H1 (cell line): ENCODE results near the gene CGNL1. TPM values are rescaled to one million over a fixed set of nuclear protein-coding genes. Genes with fewer than 3 reads are reported as not detected.
A peak's percentile ranks its signal among the peaks of the same experiment; 100 is the strongest.

Experiments used
- CTCF ChIA-PET: fragments of 300-600 bp; sonication (Branson Sonifier 250); formaldehyde crosslinking; loops from one replicate; lab custom pipeline; 2021; ENCODE audit not compliant: partially characterized antibody; lab: Charles Lee
- POLR2A ChIA-PET: fragments of 300-600 bp; sonication (Branson Sonifier 250); formaldehyde crosslinking; loops from one replicate; lab custom pipeline; 2021; ENCODE audit warnings: inconsistent platforms; ENCODE audit not compliant: partially characterized antibody; lab: Charles Lee
- DNase-seq, 2 experiments: peaks; one replicate each; pipeline versions ENCODE4 v3.0.0 to v3.0.0-alpha.2; 2010 to 2022; ENCODE audit warnings: low spot score in 2 of 2, low read depth in 1 of 2, mixed read lengths in 1 of 2
- FAIRE-seq: peaks from 2 replicates; lab custom pipeline; 2011; peaks lifted over from hg19 to GRCh38; lab: Jason Lieb, UNC
- H2AFZ ChIP-seq: 2 replicates; pipeline ENCODE4 v1.8.1; 2012; ENCODE audit warnings: low read length, inconsistent platforms
- H2AK5ac ChIP-seq: 2 replicates; pipeline ENCODE4 v1.6.1; 2013; ENCODE audit warnings: low read depth, low read length
- H2BK120ac ChIP-seq: replicated peaks from 2 replicates; pipeline ENCODE3; 2013; ENCODE audit warnings: low read depth, low read length, inconsistent platforms
- H2BK12ac ChIP-seq: 2 replicates; pipeline ENCODE4 v1.6.1; 2013; ENCODE audit warnings: low read depth, low read length
- H2BK15ac ChIP-seq: 2 replicates; pipeline ENCODE4 v1.6.1; 2013; ENCODE audit warnings: low read length
- H2BK20ac ChIP-seq: 2 replicates; pipeline ENCODE4 v1.6.1; 2013; ENCODE audit warnings: low read length
- H2BK5ac ChIP-seq: 2 replicates; pipeline ENCODE4 v1.6.1; 2013; ENCODE audit warnings: low read depth, low read length
- H3K14ac ChIP-seq: 2 replicates; pipeline ENCODE4 v1.6.1; 2013; ENCODE audit warnings: inconsistent platforms; ENCODE audit not compliant: insufficient read length
- H3K18ac ChIP-seq: 2 replicates; pipeline ENCODE4 v1.6.1; 2013; ENCODE audit warnings: low read length; ENCODE audit errors: extremely low read depth
- H3K23ac ChIP-seq: 2 replicates; pipeline ENCODE4 v1.6.1; 2013; ENCODE audit warnings: inconsistent platforms; ENCODE audit not compliant: insufficient read length
- H3K23me2 ChIP-seq: 2 replicates; pipeline ENCODE4 v1.6.1; 2013; ENCODE audit warnings: low read depth, low read length
- H3K27ac ChIP-seq: 2 replicates; pipeline ENCODE4 v1.6.1; 2011; ENCODE audit warnings: low read depth, low read length, inconsistent platforms
- H3K27me3 ChIP-seq, 4 experiments: replicated peaks in 1 of 4; 1 replicate in 1 of 4; 2 replicates in 3 of 4; pipeline versions ENCODE4 v1.6.1 to v1.8.1; 2011 to 2013; ENCODE audit warnings: low read length in 3 of 4, mild to moderate bottlenecking in 3 of 4, inconsistent platforms in 2 of 4, mixed read lengths in 2 of 4, moderate library complexity in 1 of 4; ENCODE audit not compliant: control insufficient read depth in 3 of 4, insufficient read depth in 3 of 4; ENCODE audit errors: extremely low read depth in 1 of 4
- H3K36me3 ChIP-seq, 4 experiments: 2 replicates each; pipeline versions ENCODE4 v1.6.1 to v1.8.1; 2011 to 2013; ENCODE audit warnings: mild to moderate bottlenecking in 4 of 4, low read length in 3 of 4, moderate library complexity in 2 of 4, control low read depth in 1 of 4, inconsistent platforms in 1 of 4; ENCODE audit not compliant: insufficient read depth in 4 of 4, control insufficient read depth in 2 of 4
- H3K4ac ChIP-seq: replicated peaks from 2 replicates; pipeline ENCODE3; 2013; ENCODE audit warnings: low read length, low read depth, mixed read lengths, inconsistent platforms; ENCODE audit not compliant: insufficient read length
- H3K4me1 ChIP-seq, 4 experiments: replicated peaks in 1 of 4; 1 replicate in 1 of 4; 2 replicates in 3 of 4; pipeline versions ENCODE4 v1.6.1 to v1.8.1; 2011 to 2013; ENCODE audit warnings: low read length in 3 of 4, inconsistent platforms in 2 of 4, mixed read lengths in 1 of 4; ENCODE audit not compliant: insufficient read depth in 4 of 4, control insufficient read depth in 3 of 4
- H3K4me2 ChIP-seq, 2 experiments: 2 replicates each; pipeline versions ENCODE4 v1.6.1 to v1.8.1; 2011 to 2013; ENCODE audit warnings: low read depth in 2 of 2, low read length in 2 of 2, control low read depth in 1 of 2, inconsistent platforms in 1 of 2, mild to moderate bottlenecking in 1 of 2; ENCODE audit not compliant: insufficient read depth in 1 of 2
- H3K4me3 ChIP-seq, 4 experiments: fragments of 200-600, 300-600 bp in 1 of 4; sonication (generic), shearing (Covaris generic), sonication (Bioruptor Twin) in 1 of 4; 2 replicates each; pipeline versions ENCODE4 v1.5.1 to v1.8.1; 2011 to 2016; ENCODE audit warnings: low read length in 4 of 4, low read depth in 3 of 4, control low read depth in 2 of 4, inconsistent platforms in 2 of 4, mild to moderate bottlenecking in 2 of 4, mixed read lengths in 1 of 4, moderate library complexity in 1 of 4; ENCODE audit not compliant: insufficient read depth in 2 of 4; ENCODE audit errors: extremely low read depth in 1 of 4
- H3K56ac ChIP-seq: replicated peaks from 2 replicates; pipeline ENCODE3; 2013; ENCODE audit warnings: low read depth, mild to moderate bottlenecking, mixed read lengths, low read length, inconsistent platforms; ENCODE audit not compliant: insufficient read length
- H3K79me1 ChIP-seq: 2 replicates; pipeline ENCODE4 v1.6.1; 2013; ENCODE audit warnings: low read depth, low read length, control low read depth
- H3K79me2 ChIP-seq, 2 experiments: 2 replicates each; pipeline versions ENCODE4 v1.6.1 to v1.8.1; 2012 to 2013; ENCODE audit warnings: low read length in 2 of 2, mild to moderate bottlenecking in 2 of 2, inconsistent platforms in 1 of 2; ENCODE audit not compliant: insufficient read depth in 2 of 2, control insufficient read depth in 1 of 2
- H3K9ac ChIP-seq, 4 experiments: replicated peaks in 1 of 4; 1 replicate in 1 of 4; 2 replicates in 3 of 4; pipeline versions ENCODE4 v1.6.1 to v1.8.1; 2011 to 2013; ENCODE audit warnings: low read depth in 3 of 4, low read length in 3 of 4, control low read depth in 2 of 4, mild to moderate bottlenecking in 2 of 4, moderate library complexity in 2 of 4, inconsistent platforms in 1 of 4; ENCODE audit errors: extremely low read depth in 1 of 4
- H3K9me3 ChIP-seq, 2 experiments: 2 replicates each; pipeline versions ENCODE4 v1.6.1 to v1.8.1; 2012 to 2013; ENCODE audit warnings: mild to moderate bottlenecking in 2 of 2, moderate library complexity in 2 of 2, control low read depth in 1 of 2, inconsistent platforms in 1 of 2, low read depth in 1 of 2, low read length in 1 of 2, mixed read lengths in 1 of 2; ENCODE audit not compliant: insufficient read depth in 2 of 2
- H4K20me1 ChIP-seq, 2 experiments: replicated peaks in 1 of 2; 2 replicates each; pipeline versions ENCODE3 to v1.8.1; 2011 to 2013; ENCODE audit warnings: inconsistent platforms in 2 of 2, low read length in 2 of 2, mild to moderate bottlenecking in 1 of 2; ENCODE audit not compliant: insufficient read depth in 2 of 2, control insufficient read depth in 1 of 2
- H4K5ac ChIP-seq: 2 replicates; pipeline ENCODE4 v1.6.1; 2013; ENCODE audit warnings: low read length, low read depth, mixed read lengths, inconsistent platforms; ENCODE audit not compliant: insufficient read length
- H4K8ac ChIP-seq: 2 replicates; pipeline ENCODE4 v1.8.0; 2013; ENCODE audit warnings: mild to moderate bottlenecking, moderate library complexity, low read length, inconsistent platforms; ENCODE audit not compliant: insufficient read depth; ENCODE audit errors: extremely low read depth
- H4K91ac ChIP-seq: replicated peaks from 2 replicates; pipeline ENCODE3; 2013; ENCODE audit warnings: low read length, mixed read lengths, inconsistent platforms; ENCODE audit not compliant: insufficient read length
- RFX5 ChIP-seq: IDR thresholded peaks from 2 replicates; pipeline ENCODE4 v1.6.1; 2011; ENCODE audit warnings: low read depth, low read length, improper control_type of control experiment, borderline replicate concordance
- WGBS, 2 experiments: shearing (Covaris generic) in 1 of 2; methylation state at CpG; one replicate each; pipeline versions ENCODE4 v1.1.6 to v1.1.7; 2013 to 2015; ENCODE audit warnings: low lambda C conversion rate in 2 of 2, mixed read lengths in 2 of 2, inconsistent platforms in 1 of 2, low coverage in 1 of 2, missing lambda C conversion rate in 1 of 2; ENCODE audit not compliant: insufficient replicate concordance in 2 of 2, insufficient coverage in 1 of 2, insufficient read length in 1 of 2; ENCODE audit errors: extremely low coverage in 1 of 2, missing lambda C conversion rate in 1 of 2; 5-methylcytosine and 5-hydroxymethylcytosine counted together
- polyA plus RNA-seq, 7 experiments: library from polyadenylated mRNA; depleted of rRNA in 3 of 7; stranded (reverse) in 5 of 7; unstranded in 2 of 7; fragments of >200 nt in 5 of 7; fragments of 200-250 nt in 2 of 7; gene quantifications; 1 replicate in 5 of 7; 2 replicates in 1 of 7; 4 replicates in 1 of 7; pipeline versions ENCODE4 v1.2.1 to v1.2.3, GENCODE V29; 2011 to 2013; ENCODE audit warnings: missing spikeins in 2 of 7, mixed read lengths in 2 of 7
- total RNA-seq: library from RNA; stranded (reverse); fragmentation: NEBNext Ultra II Directional; extraction: Animal tissue kit (Norgen Biotek cat#: 25700); gene quantifications from 2 replicates; pipeline ENCODE4 v1.2.1, GENCODE V29; 2021

Gene CGNL1
- total and polyA plus RNA-seq, 2 of the 8 experiments (the other 6 are each of a cell fraction or from before 2014, with no cell fraction given) = 21.8 to 75.6 TPM

DNA sequence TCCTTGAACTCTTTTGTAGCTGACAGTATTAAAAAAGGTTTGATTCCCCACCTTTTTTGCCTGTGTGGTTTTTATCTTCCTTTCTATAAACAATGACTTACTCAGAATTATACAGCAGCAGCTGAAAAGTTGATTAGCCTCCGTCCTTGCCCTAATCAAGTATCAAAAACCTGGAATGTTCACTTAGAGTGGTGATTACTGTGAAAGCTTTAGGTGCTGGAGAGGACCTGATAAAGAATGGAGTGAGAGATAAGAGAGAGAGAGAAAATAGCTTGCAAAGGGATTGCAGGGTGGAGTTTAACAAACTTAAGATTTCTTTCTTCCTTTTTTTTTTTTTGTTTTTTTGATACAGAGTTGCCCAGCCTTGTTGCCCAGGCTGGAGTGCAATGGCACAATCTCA lies 6.7 kb downstream of the CGNL1 start:
- ChIA-PET CTCF (interaction anchor here (0.5 to 4.4 kb wide), 11 partner anchors 11 to 671 kb away, joined by 3 to 18 read pairs (median 4); no protein-coding TSS in a partner anchor), POLR2A (interaction anchor here (1.2 kb wide), 1 partner anchor 184 kb away, joined by 4 read pairs; no protein-coding TSS in a partner anchor)
- Histone ChIP-seq H3K4me2 (no peak overlapping the region), H4K20me1 (no peaks in the 10 kb centered on the region), H4K8ac (no peak overlapping the region), H3K4ac (no peak overlapping the region), H4K5ac (no peak overlapping the region), H4K91ac (no peak overlapping the region), H3K4me3 (no peak overlapping the region), H3K23ac (no peak overlapping the region), H2BK12ac (no peak overlapping the region), H3K27ac (no peak overlapping the region), H3K36me3 (no peaks in the 10 kb centered on the region), H3K18ac (no peak overlapping the region), H3K23me2 (peaks cover 6% of the 10 kb centered on the region; the same call in 1 of the 2 replicates), H3K9me3 (no peaks in the 10 kb centered on the region), H2AFZ (no peak overlapping the region), H3K79me2 (peaks cover 0 to 71% of the 10 kb centered on the region in 2 experiments; a peak in 2 of 4 replicates), H2AK5ac (no peak overlapping the region), H3K27me3 (no peaks in the 10 kb centered on the region), H2BK20ac (peak overlapping the region; percentile 26; the same call in 1 of the 2 replicates), H2BK120ac (no peak overlapping the region), H3K79me1 (peaks cover 13% of the 10 kb centered on the region), H2BK5ac (0 out of 2 replicates have a peak overlapping the region, but pooled peaks have one; percentile 10), H3K56ac (no peak overlapping the region), H3K4me1 (peaks cover 15 to 43% (median 34%) of the 10 kb centered on the region in 4 experiments), H2BK15ac (no peak overlapping the region), H3K14ac (no peak overlapping the region), H3K9ac (no peak overlapping the region)
- 60% methylated on average over 1 of the region's 1 CpG; no CpG with 5 or more reads in 1 of the 2 experiments for WGBS, 2 experiments
- TF ChIP-seq RFX5 = no peak
- FAIRE-seq = no peak
- DNase-seq = no peak
